PC-3 (cell line): ENCODE data around the gene RAB37.

Experiments used
- EZH2 ChIP-seq: fragments of 300-600 bp; sonication (generic); IDR thresholded peaks from one replicate; pipeline ENCODE4 v1.6.1; 2017; ENCODE audit warnings: antibody characterized with exemption, mild to moderate bottlenecking, low read length; ENCODE audit not compliant: unreplicated experiment
- EZH2phosphoT487 ChIP-seq: fragments of 300-600 bp; sonication (generic); IDR thresholded peaks from 2 replicates; pipeline ENCODE4 v1.6.1; 2018; ENCODE audit warnings: mild to moderate bottlenecking, antibody characterized with exemption, low read length, borderline replicate concordance
- TF ChIP-seq, protein P1 (sequence below): fragments of 300-600 bp; sonication (generic); conservative IDR thresholded peaks from 2 replicates; pipeline ENCODE4 v1.5.1; 2017; ENCODE audit warnings: antibody characterized with exemption, low read depth, mild to moderate bottlenecking, low read length

DNA sequence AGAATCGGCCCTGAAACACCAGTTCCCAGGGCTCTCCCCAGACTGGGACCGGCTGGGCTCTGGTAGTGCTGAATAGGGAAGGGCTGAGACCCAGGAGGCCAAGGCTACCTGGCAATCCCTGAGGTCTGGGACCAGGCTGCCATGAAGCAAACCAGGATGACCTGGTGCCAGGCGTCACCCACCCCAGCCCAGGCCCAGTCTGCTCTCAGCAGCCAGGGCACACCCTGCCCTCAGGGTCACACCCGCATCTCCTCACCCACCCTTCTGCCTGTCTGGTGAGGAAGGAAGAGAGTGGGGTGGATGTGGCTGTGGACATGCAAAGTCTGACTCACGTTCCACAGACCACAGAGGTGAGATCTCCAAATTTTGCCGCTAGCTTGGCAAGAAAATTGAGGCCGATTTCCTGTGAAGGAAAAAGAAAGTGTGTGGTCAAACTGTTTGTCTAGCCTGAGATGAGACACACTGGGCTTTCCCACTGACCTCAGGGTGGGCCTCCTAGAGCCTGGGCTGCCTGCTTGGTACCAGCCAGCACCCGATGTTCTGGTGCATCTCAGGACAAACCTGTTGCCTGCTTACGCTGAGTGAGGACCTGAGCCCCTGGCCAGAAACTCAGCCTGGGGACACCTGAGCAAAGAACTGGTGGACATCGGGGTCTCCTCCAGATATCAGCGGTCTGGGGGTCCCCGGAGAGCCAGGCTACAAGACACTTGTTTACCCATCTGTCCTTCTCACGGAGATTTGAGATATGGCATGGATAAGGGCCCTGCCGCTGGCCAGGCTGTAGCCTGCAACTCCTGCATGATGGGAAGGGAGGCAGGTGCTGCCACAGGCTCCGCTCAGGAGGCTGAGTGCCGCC is 6.3 kb upstream of the RAB37 start:
- TF ChIP-seq, protein P1, sequence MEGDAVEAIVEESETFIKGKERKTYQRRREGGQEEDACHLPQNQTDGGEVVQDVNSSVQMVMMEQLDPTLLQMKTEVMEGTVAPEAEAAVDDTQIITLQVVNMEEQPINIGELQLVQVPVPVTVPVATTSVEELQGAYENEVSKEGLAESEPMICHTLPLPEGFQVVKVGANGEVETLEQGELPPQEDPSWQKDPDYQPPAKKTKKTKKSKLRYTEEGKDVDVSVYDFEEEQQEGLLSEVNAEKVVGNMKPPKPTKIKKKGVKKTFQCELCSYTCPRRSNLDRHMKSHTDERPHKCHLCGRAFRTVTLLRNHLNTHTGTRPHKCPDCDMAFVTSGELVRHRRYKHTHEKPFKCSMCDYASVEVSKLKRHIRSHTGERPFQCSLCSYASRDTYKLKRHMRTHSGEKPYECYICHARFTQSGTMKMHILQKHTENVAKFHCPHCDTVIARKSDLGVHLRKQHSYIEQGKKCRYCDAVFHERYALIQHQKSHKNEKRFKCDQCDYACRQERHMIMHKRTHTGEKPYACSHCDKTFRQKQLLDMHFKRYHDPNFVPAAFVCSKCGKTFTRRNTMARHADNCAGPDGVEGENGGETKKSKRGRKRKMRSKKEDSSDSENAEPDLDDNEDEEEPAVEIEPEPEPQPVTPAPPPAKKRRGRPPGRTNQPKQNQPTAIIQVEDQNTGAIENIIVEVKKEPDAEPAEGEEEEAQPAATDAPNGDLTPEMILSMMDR, result no peak
- TF ChIP-seq EZH2phosphoT487 (no peak), EZH2 (no peak)
